Omental fat pad (tissue), 4 donors: ENCODE data around the gene RCBTB2. TPM values are rescaled to one million over a fixed set of nuclear protein-coding genes. Genes with fewer than 3 reads are reported as not detected.

Experiments used
- ATAC-seq: fragments of 150-250 bp; one replicate; pipeline ENCODE4 v1.9.1; 2016; ENCODE audit warnings: mild to moderate bottlenecking, moderate library complexity; ENCODE audit not compliant: low FRiP score
- DNase-seq: peaks from one replicate; pipeline ENCODE4 v3.0.0-alpha.2; 2019; ENCODE audit warnings: low spot score
- CTCF ChIP-seq, 3 donors: fragments of 450-650 bp; IDR thresholded peaks; one replicate each; pipeline ENCODE4 v1.5.1; 2016 to 2017; ENCODE audit warnings: antibody characterized with exemption in 3 of 3, mild to moderate bottlenecking in 3 of 3, moderate library complexity in 2 of 3
- total RNA-seq, 4 donors: library from RNA; depleted of rRNA; stranded (reverse); fragments of >200 nt; gene quantifications; one replicate each; pipeline ENCODE4 v1.1.0, GENCODE V29; 2016

Gene RCBTB2
- total RNA-seq, 4 donors from 2014 or later, result 6.7 to 30.6 (median 13.0) TPM

- TF ChIP-seq CTCF (IDR thresholded peaks at IDR 0.05), result no peak
- ATAC-seq (no peak), DNase-seq (no peak)
Observed at GRCh38 chr13:48578516-48579164, 45.8 kb upstream of the RCBTB2 start.

DNA sequence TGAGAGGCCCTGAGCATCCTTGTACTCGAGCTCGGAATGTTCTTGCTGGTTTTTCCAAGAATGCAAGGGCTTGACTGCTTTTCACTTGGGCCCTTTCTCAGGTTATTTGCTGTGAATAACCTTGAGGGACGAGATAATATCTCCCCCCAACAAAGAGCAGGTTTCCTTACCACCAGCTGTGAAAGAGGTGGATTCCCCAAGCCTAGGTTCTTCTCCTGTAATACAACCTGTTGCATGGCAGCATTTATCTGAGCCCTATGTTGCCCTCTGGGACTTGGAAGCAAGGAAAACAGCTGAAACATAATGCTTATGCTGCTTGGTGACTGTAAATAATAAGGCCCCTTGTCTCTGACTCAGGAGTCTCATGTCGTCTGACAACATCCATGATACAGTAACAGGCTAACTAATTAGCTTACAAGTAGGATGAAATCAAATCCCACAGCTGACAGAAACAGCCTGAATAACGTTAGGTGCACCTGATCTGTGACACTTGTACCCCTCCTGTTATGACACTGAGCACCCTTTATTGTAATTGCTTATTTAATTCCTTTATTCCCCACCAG is 43.6 kb upstream of the RCBTB2 start:
- no peak for DNase-seq
- ATAC-seq, result no peak
- no peak for TF ChIP-seq CTCF (IDR thresholded peaks at IDR 0.05)

GRCh38 chr13:48575031-48575430 is 42.2 kb upstream of the RCBTB2 start:
- ATAC-seq, result no peak
- DNase-seq, result no peak
- TF ChIP-seq CTCF (IDR thresholded peaks at IDR 0.05), result no peak

GRCh38 chr13:48574041-48574796 is 41.3 kb upstream of the RCBTB2 start:
- no peak for ATAC-seq
- TF ChIP-seq CTCF (IDR thresholded peaks at IDR 0.05), result no peak
- DNase-seq, result no peak

DNA sequence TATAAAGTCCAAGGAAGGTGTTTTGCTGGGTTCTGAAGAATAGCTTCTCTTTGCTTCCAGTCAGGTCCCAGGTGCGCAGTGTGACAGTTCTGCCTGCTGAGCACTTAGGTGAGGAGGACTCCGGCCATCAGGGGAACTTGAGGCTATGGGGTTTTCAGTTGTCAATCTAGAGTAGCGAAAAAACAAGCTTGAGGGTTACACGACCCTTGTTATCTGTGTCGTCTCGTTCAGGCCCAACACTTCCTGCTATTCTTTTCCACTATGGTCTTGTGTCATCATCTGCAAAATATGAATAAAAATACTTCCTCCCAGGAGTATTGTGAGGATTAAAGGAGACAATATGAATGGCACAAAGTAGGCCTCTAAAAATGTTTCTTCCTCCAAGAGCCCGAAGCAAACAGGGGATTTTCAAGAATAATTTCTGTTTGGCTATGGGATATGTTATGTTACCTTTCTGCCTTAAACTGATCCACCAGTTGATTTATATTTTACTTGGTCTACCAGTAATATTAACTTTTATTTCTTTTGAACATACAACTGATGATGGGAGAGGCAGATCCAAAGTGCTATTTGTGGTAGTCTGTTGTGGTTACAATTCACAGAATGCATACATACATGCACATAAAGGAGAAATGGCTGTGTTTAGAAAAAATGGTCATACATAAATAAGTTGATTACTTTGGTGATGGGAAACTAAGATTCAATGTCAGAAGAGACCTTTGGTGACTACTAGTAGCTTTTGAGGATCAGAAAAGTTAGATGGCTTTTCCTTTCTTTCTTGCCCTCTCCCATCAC is 40.5 kb upstream of the RCBTB2 start:
- ATAC-seq, result no peak
- no peak for DNase-seq
- no peak for TF ChIP-seq CTCF (IDR thresholded peaks at IDR 0.05)

DNA sequence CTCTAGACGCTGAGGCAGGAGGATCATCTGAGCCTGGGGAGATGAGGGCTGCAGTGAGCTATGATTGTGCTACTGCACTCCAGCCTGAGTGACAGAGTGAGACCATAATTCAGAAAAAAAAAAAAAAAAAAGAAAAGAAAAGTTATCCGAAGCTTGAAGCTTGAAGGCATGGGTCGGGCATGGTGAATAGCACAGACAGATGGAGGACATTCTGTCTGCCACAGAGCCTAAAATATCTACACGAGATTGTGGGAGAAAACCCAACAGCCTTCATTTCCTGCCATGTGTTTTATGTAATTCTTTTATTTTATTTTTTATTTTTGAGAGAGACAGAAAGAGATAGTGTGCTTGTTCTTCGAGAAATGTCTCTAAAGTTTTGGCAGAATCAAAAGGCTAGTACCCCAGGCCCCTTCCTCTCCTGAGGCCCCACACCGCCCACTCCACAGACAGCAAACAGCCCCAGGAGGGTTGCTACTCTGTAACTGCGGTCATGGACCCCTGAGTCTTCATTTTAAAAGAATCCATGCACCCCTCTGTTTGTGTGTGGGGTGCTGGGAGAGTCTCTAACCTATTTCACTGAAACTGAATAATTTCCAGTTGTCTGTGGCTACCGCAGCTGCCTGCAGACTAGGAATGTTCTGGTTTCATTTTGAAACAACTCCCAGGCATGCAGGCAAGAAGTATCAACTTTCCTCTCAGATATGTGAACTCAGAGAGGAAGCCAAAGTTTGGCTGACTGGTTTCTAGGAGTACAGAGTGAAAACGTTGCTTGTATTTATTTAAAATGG is 38.4 kb upstream of the RCBTB2 start:
- ATAC-seq (peak; percentile 60), DNase-seq (no peak)
- no peak for TF ChIP-seq CTCF (IDR thresholded peaks at IDR 0.05)
